GM12873 (cell line): Measurements from ENCODE around the gene MEFV.

Source experiments
- TF ChIP-seq, protein P1 (sequence below): IDR thresholded peaks from 2 replicates; pipeline ENCODE4 v1.5.1; 2012; ENCODE audit warnings: low read depth, mild to moderate bottlenecking, moderate library complexity, low read length, control low read depth; ENCODE audit not compliant: insufficient read depth; ENCODE audit errors: missing control alignments

MEFV gene

DNA sequence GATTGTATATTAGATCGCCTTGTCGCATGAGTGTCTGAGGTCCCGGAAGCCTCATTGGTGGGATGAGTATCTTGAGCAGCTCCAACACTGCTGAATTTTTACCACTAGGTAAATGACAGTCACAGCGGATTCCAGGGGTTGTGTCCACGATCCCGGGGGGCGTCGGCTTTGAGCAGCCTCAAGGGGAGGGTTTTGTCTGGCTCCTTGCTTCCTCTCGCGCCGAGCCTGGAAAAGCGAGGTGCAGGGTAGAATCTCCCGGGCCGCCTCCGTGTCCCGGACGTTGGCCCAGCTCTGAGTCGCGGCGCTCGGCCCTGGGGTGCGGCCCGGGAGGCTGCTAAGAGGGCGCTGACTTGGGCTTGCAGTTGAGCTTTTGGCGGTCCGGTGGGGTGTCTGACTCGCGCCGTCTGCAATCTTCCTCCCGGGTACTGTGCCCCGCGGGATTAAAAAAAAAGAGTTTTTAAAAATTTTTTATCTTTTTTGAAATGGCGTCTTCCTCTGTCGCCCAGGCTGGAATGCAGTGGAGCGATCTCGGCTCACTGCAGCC lies 63.9 kb downstream of the MEFV start:
- TF ChIP-seq, protein P1, sequence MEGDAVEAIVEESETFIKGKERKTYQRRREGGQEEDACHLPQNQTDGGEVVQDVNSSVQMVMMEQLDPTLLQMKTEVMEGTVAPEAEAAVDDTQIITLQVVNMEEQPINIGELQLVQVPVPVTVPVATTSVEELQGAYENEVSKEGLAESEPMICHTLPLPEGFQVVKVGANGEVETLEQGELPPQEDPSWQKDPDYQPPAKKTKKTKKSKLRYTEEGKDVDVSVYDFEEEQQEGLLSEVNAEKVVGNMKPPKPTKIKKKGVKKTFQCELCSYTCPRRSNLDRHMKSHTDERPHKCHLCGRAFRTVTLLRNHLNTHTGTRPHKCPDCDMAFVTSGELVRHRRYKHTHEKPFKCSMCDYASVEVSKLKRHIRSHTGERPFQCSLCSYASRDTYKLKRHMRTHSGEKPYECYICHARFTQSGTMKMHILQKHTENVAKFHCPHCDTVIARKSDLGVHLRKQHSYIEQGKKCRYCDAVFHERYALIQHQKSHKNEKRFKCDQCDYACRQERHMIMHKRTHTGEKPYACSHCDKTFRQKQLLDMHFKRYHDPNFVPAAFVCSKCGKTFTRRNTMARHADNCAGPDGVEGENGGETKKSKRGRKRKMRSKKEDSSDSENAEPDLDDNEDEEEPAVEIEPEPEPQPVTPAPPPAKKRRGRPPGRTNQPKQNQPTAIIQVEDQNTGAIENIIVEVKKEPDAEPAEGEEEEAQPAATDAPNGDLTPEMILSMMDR: no peak
